Measurements from ENCODE around the gene HOXB13.

The HOXB13 gene

GRCh38 chr17:48735062-48735351 lies 6.5 kb upstream of the HOXB13 start:
- DNase-seq, result no peak
- no peak overlapping the region for H3K27ac ChIP-seq (ENCODE audit: insufficient read depth, low read length, poor library complexity, severe bottlenecking)

GRCh38 chr17:48734333-48735061 lies 5.9 kb upstream of the HOXB13 start:
- Histone ChIP-seq H3K9me3 (ENCODE audit: control insufficient read depth, low read length) (no peaks in the 10 kb centered on the region), H3K4me1 (ENCODE audit: control insufficient read depth, insufficient read depth, low read length, poor library complexity, severe bottlenecking) (peaks cover 20% of the 10 kb centered on the region), H3K36me3 (ENCODE audit: control insufficient read depth, insufficient read depth, low read length) (no peaks in the 10 kb centered on the region), H3K27me3 (replicated peaks; ENCODE audit: control insufficient read depth, insufficient read depth, low read length, poor library complexity, severe bottlenecking) (peaks cover 54% of the 10 kb centered on the region), H3K4me3 (ENCODE audit: insufficient read depth, low read depth, low read length, poor library complexity, severe bottlenecking) (no peak overlapping the region), H3K27ac (ENCODE audit: insufficient read depth, low read length, poor library complexity, severe bottlenecking) (no peak overlapping the region)
- DNase-seq, result no peak

More at GRCh38 chr17:48735062-48735351, 6.5 kb upstream of the HOXB13 start:
- no peaks in the 10 kb centered on the region for H3K36me3 ChIP-seq (ENCODE audit: control insufficient read depth, insufficient read depth, low read length)
- no peaks in the 10 kb centered on the region for H3K9me3 ChIP-seq (ENCODE audit: control insufficient read depth, low read length)
- no peak overlapping the region for H3K4me3 ChIP-seq (ENCODE audit: insufficient read depth, low read depth, low read length, poor library complexity, severe bottlenecking)
- H3K4me1 ChIP-seq (ENCODE audit: control insufficient read depth, insufficient read depth, low read length, poor library complexity, severe bottlenecking), result peaks cover 20% of the 10 kb centered on the region
- H3K27me3 ChIP-seq (replicated peaks; ENCODE audit: control insufficient read depth, insufficient read depth, low read length, poor library complexity, severe bottlenecking), result peaks cover 53% of the 10 kb centered on the region

GRCh38 chr17:48733632-48734328 lies 5.2 kb upstream of the HOXB13 start:
- no peak for DNase-seq
- Histone ChIP-seq H3K4me1 (ENCODE audit: control insufficient read depth, insufficient read depth, low read length, poor library complexity, severe bottlenecking) (peaks cover 13% of the 10 kb centered on the region), H3K27ac (ENCODE audit: insufficient read depth, low read length, poor library complexity, severe bottlenecking) (no peak overlapping the region), H3K4me3 (ENCODE audit: insufficient read depth, low read depth, low read length, poor library complexity, severe bottlenecking) (no peak overlapping the region), H3K36me3 (ENCODE audit: control insufficient read depth, insufficient read depth, low read length) (no peaks in the 10 kb centered on the region), H3K9me3 (ENCODE audit: control insufficient read depth, low read length) (no peaks in the 10 kb centered on the region), H3K27me3 (replicated peaks; ENCODE audit: control insufficient read depth, insufficient read depth, low read length, poor library complexity, severe bottlenecking) (peaks cover 55% of the 10 kb centered on the region)

GRCh38 chr17:48732688-48733629 lies 4.4 kb upstream of the HOXB13 start:
- Histone ChIP-seq H3K4me1 (ENCODE audit: control insufficient read depth, insufficient read depth, low read length, poor library complexity, severe bottlenecking) (peaks cover 16% of the 10 kb centered on the region), H3K4me3 (ENCODE audit: insufficient read depth, low read depth, low read length, poor library complexity, severe bottlenecking) (no peak overlapping the region), H3K9me3 (ENCODE audit: control insufficient read depth, low read length) (no peaks in the 10 kb centered on the region), H3K27me3 (replicated peaks; ENCODE audit: control insufficient read depth, insufficient read depth, low read length, poor library complexity, severe bottlenecking) (peaks cover 56% of the 10 kb centered on the region), H3K27ac (ENCODE audit: insufficient read depth, low read length, poor library complexity, severe bottlenecking) (no peak overlapping the region), H3K36me3 (ENCODE audit: control insufficient read depth, insufficient read depth, low read length) (no peaks in the 10 kb centered on the region)
- no peak for DNase-seq

GRCh38 chr17:48731355-48731754 lies 2.8 kb upstream of the HOXB13 start:
- no peaks in the 10 kb centered on the region for H3K36me3 ChIP-seq (ENCODE audit: control insufficient read depth, insufficient read depth, low read length)
- no peak for DNase-seq
- H3K27ac ChIP-seq (ENCODE audit: insufficient read depth, low read length, poor library complexity, severe bottlenecking), result no peak overlapping the region
- H3K9me3 ChIP-seq (ENCODE audit: control insufficient read depth, low read length), result no peaks in the 10 kb centered on the region
- no peak overlapping the region for H3K4me3 ChIP-seq (ENCODE audit: insufficient read depth, low read depth, low read length, poor library complexity, severe bottlenecking)
- peaks cover 17% of the 10 kb centered on the region for H3K4me1 ChIP-seq (ENCODE audit: control insufficient read depth, insufficient read depth, low read length, poor library complexity, severe bottlenecking)
- H3K27me3 ChIP-seq (replicated peaks; ENCODE audit: control insufficient read depth, insufficient read depth, low read length, poor library complexity, severe bottlenecking), result peaks cover 67% of the 10 kb centered on the region

GRCh38 chr17:48730240-48730550 lies 1.6 kb upstream of the HOXB13 start:
- no peaks in the 10 kb centered on the region for H3K9me3 ChIP-seq (ENCODE audit: control insufficient read depth, low read length)
- peaks cover 79% of the 10 kb centered on the region for H3K27me3 ChIP-seq (replicated peaks; ENCODE audit: control insufficient read depth, insufficient read depth, low read length, poor library complexity, severe bottlenecking)
- H3K4me1 ChIP-seq (ENCODE audit: control insufficient read depth, insufficient read depth, low read length, poor library complexity, severe bottlenecking), result peaks cover 19% of the 10 kb centered on the region
- DNase-seq, result no peak
- H3K27ac ChIP-seq (ENCODE audit: insufficient read depth, low read length, poor library complexity, severe bottlenecking), result no peak overlapping the region
- H3K4me3 ChIP-seq (ENCODE audit: insufficient read depth, low read depth, low read length, poor library complexity, severe bottlenecking), result no peak overlapping the region
- H3K36me3 ChIP-seq (ENCODE audit: control insufficient read depth, insufficient read depth, low read length), result no peaks in the 10 kb centered on the region

- Histone ChIP-seq H3K4me3 (ENCODE audit: insufficient read depth, low read depth, low read length, poor library complexity, severe bottlenecking) (no peak overlapping the region), H3K27me3 (replicated peaks; ENCODE audit: control insufficient read depth, insufficient read depth, low read length, poor library complexity, severe bottlenecking) (peaks cover 81% of the 10 kb centered on the region), H3K27ac (ENCODE audit: insufficient read depth, low read length, poor library complexity, severe bottlenecking) (no peak overlapping the region), H3K9me3 (ENCODE audit: control insufficient read depth, low read length) (no peaks in the 10 kb centered on the region), H3K36me3 (ENCODE audit: control insufficient read depth, insufficient read depth, low read length) (no peaks in the 10 kb centered on the region), H3K4me1 (ENCODE audit: control insufficient read depth, insufficient read depth, low read length, poor library complexity, severe bottlenecking) (peaks cover 24% of the 10 kb centered on the region)
- DNase-seq, result no peak
These were observed 1.0 kb upstream of the HOXB13 start for GRCh38 chr17:48729335-48730239.

- Histone ChIP-seq H3K9me3 (ENCODE audit: control insufficient read depth, low read length) (no peaks in the 10 kb centered on the region), H3K36me3 (ENCODE audit: control insufficient read depth, insufficient read depth, low read length) (no peaks in the 10 kb centered on the region), H3K27ac (ENCODE audit: insufficient read depth, low read length, poor library complexity, severe bottlenecking) (no peak overlapping the region), H3K4me1 (ENCODE audit: control insufficient read depth, insufficient read depth, low read length, poor library complexity, severe bottlenecking) (peaks cover 32% of the 10 kb centered on the region), H3K4me3 (ENCODE audit: insufficient read depth, low read depth, low read length, poor library complexity, severe bottlenecking) (no peak overlapping the region), H3K27me3 (replicated peaks; ENCODE audit: control insufficient read depth, insufficient read depth, low read length, poor library complexity, severe bottlenecking) (peaks cover 81% of the 10 kb centered on the region)
- DNase-seq, result no peak
These were observed 955 bp downstream of the HOXB13 start for GRCh38 chr17:48727415-48728175.

GRCh38 chr17:48726916-48727286 lies 1.6 kb downstream of the HOXB13 start:
- Histone ChIP-seq H3K36me3 (ENCODE audit: control insufficient read depth, insufficient read depth, low read length) (no peaks in the 10 kb centered on the region), H3K4me3 (ENCODE audit: insufficient read depth, low read depth, low read length, poor library complexity, severe bottlenecking) (no peak overlapping the region), H3K4me1 (ENCODE audit: control insufficient read depth, insufficient read depth, low read length, poor library complexity, severe bottlenecking) (peaks cover 32% of the 10 kb centered on the region)

More at GRCh38 chr17:48726916-48727286, 1.6 kb downstream of the HOXB13 start:
- DNase-seq, result no peak
- Histone ChIP-seq H3K27me3 (replicated peaks; ENCODE audit: control insufficient read depth, insufficient read depth, low read length, poor library complexity, severe bottlenecking) (peaks cover 88% of the 10 kb centered on the region), H3K9me3 (ENCODE audit: control insufficient read depth, low read length) (no peaks in the 10 kb centered on the region), H3K27ac (ENCODE audit: insufficient read depth, low read length, poor library complexity, severe bottlenecking) (no peak overlapping the region)

All from effector memory CD4-positive, alpha-beta T cell (primary cell).